ENCODE results near the gene RBMX. TPM values are rescaled to one million over a fixed set of nuclear protein-coding genes. Genes with fewer than 3 reads are reported as not detected.
"Not testable (repeated sequence)": the region's sequence is repeated elsewhere in the genome, so short reads cannot be mapped to it uniquely, and the experiment has no call there.

The RBMX gene
- total RNA-seq, 1 donor from 2014 or later: 77.2 TPM

DNA sequence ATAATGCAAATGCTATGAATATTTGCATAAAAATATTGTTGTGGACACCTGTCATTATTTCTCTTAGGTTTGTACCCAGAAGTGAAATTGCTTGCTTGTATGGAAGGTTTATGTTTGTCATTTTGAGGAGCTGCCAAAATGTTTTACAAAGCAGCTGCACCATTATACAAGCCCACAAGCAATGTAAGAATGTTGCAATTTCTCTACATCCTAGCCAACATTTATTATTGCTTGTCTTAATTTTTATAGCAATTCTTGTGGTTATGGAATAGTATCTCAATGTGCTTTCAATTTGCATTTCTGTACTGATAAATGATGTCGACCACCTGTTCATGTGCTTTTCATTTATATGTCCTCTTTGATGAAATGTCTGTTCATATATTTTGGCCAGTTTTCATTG lies 18.7 kb upstream of the RBMX start:
- no peaks in the 10 kb centered on the region for H3K4me1 ChIP-seq
- no peaks in the 10 kb centered on the region for H3K36me3 ChIP-seq
- no peak overlapping the region for H3K4me3 ChIP-seq
- no peaks in the 10 kb centered on the region for H3K27me3 ChIP-seq (ENCODE audit: low read depth)
- H3K9me3 ChIP-seq (replicated peaks): no peaks in the 10 kb centered on the region
- TF ChIP-seq, protein P1, sequence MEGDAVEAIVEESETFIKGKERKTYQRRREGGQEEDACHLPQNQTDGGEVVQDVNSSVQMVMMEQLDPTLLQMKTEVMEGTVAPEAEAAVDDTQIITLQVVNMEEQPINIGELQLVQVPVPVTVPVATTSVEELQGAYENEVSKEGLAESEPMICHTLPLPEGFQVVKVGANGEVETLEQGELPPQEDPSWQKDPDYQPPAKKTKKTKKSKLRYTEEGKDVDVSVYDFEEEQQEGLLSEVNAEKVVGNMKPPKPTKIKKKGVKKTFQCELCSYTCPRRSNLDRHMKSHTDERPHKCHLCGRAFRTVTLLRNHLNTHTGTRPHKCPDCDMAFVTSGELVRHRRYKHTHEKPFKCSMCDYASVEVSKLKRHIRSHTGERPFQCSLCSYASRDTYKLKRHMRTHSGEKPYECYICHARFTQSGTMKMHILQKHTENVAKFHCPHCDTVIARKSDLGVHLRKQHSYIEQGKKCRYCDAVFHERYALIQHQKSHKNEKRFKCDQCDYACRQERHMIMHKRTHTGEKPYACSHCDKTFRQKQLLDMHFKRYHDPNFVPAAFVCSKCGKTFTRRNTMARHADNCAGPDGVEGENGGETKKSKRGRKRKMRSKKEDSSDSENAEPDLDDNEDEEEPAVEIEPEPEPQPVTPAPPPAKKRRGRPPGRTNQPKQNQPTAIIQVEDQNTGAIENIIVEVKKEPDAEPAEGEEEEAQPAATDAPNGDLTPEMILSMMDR (IDR thresholded peaks at IDR 0.05; ENCODE audit: borderline replicate concordance): no peak
- DNase-seq: no peak
- H3K27ac ChIP-seq (replicated peaks): no peak overlapping the region
- intact Hi-C loops (cut with micrococcal nuclease): no loop called here

DNA sequence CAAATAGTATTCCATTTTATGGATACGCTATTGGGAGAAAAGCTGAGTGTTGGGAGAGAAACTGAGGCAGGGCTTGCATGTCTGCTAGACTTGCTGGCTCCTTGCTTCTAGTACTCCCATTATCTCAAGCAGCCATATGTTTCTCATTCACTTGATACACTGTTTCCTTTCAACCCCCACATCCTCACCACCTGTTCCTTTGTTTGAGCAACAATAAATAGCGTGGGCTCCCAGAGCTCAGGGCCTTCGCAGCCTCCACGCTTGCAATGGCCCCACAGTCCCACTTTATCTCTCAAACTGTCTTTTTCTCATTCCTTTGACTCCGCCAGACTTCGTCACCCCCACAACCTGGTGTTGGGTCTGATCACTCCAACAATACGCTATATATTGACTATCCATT lies 18.2 kb upstream of the RBMX start:
- H3K4me3 ChIP-seq; H3K9me3 ChIP-seq (replicated peaks); H3K27me3 ChIP-seq (ENCODE audit: low read depth); H3K4me1 ChIP-seq; DNase-seq; H3K27ac ChIP-seq (replicated peaks); intact Hi-C loops (cut with micrococcal nuclease); H3K36me3 ChIP-seq: not testable (repeated sequence)

DNA sequence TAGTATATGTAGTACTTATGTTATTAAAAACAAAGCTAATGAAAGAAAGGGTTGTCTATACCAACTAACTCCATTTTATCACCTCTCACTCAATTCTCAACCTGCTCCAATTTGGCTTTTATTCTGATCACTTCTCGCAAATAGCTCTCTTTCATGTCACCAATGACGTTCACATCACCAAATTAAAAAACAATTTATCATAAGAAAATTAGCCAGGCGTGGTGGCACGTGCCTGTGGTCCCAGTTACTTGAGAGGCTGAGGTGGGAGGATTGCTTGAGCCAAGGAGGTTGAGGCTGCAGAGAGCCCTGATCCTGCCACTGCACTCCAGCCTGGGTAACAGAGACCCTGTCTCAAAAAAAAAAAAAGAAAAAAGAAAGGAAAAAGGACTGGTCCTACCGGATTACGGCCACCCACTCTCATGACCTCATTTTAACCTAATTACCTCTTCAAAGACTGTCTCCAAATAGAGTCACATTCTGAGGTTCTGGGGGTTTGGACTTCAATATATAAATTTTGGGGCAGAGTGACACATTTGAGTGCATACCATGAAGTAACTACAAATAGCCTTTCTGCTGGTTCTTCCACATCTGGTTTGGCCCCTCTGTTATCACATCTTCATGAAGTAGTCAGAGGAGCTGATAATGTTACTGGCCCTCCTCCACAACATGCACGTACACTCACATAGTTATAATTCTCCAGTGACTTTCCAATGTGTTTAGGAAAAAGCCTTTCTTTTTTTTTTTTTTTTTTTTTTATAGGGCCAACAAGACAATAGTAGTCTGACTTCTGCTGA lies 15.8 kb upstream of the RBMX start:
- TF ChIP-seq, protein P1 (IDR thresholded peaks at IDR 0.05; ENCODE audit: borderline replicate concordance): no peak
- no peak overlapping the region for H3K4me3 ChIP-seq
- no peaks in the 10 kb centered on the region for H3K9me3 ChIP-seq (replicated peaks)
- no peak overlapping the region for H3K27ac ChIP-seq (replicated peaks)
- no peaks in the 10 kb centered on the region for H3K4me1 ChIP-seq
- intact Hi-C loops (cut with micrococcal nuclease): no loop called here
- no peaks in the 10 kb centered on the region for H3K27me3 ChIP-seq (ENCODE audit: low read depth)
- no peak for DNase-seq
- no peaks in the 10 kb centered on the region for H3K36me3 ChIP-seq

DNA sequence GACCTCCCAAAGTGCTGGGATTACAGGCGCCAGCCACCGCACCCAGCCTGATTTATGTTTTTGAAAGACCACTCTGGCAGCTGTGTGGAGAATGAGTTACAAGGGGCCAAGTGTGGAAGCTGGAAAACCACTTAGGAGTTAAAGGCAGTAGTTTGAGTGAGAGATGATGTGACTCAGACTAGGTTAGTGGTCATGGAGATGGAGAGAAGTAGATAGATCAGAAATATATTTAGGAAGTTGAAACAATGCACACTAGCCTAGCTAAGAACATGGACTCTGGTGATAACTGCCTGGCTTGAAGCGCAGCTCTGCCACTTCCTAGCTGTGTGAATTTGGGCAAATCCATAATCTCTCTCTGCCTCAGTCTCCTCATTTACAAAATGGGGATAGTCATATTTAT lies 11.9 kb upstream of the RBMX start:
- Histone ChIP-seq H3K4me3 (no peak overlapping the region), H3K9me3 (replicated peaks) (no peaks in the 10 kb centered on the region), H3K4me1 (no peaks in the 10 kb centered on the region), H3K27me3 (ENCODE audit: low read depth) (no peaks in the 10 kb centered on the region), H3K36me3 (no peaks in the 10 kb centered on the region), H3K27ac (replicated peaks) (no peak overlapping the region)
- intact Hi-C loops (cut with micrococcal nuclease): no loop called here
- no peak for DNase-seq
- TF ChIP-seq, protein P1 (IDR thresholded peaks at IDR 0.05; ENCODE audit: borderline replicate concordance): no peak

DNA sequence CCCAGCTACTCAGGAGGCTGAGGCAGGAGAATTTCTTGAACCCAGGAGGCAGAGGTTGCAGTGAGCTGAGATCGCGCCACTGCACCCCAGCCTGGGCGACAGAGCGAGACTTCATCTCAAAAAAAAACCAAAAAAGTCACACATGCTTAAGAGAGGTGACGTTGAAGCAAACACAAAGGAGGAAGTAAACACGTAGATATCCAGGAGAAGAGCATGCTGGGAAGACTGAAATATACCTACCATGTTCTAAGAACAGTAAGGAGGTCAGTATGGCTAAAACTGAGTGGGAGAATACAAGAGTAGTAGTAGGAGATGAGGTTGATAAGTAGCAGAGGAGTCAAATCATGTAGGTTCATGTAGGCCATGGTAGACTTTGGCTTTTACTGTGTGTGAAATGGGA lies 10.1 kb upstream of the RBMX start:
- DNase-seq; H3K27ac ChIP-seq (replicated peaks); H3K4me1 ChIP-seq; H3K4me3 ChIP-seq; H3K36me3 ChIP-seq; intact Hi-C loops (cut with micrococcal nuclease); H3K27me3 ChIP-seq (ENCODE audit: low read depth); H3K9me3 ChIP-seq (replicated peaks): not testable (repeated sequence)

DNA sequence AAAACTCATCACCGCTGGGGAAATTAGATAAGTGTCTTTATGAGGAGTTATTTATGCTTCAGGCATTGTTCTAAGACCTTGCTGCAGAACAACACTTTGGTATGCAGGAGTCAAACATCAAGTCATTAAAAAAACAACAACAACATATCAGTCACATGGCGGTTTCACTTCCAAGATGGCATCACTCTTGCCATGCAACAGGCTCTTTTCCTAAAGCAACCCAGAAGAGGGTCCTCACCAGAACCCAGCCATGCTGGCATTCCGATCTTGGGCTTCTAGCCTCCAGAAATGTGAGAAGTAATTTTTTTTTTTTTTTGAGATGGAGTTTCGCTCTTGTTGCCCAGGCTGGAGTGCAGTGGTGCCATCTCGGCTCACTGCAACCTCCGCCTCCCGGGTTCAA lies 8.7 kb upstream of the RBMX start:
- Histone ChIP-seq H3K27me3 (ENCODE audit: low read depth) (no peaks in the 10 kb centered on the region), H3K4me3 (no peak overlapping the region), H3K9me3 (replicated peaks) (no peaks in the 10 kb centered on the region), H3K27ac (replicated peaks) (no peak overlapping the region), H3K36me3 (no peaks in the 10 kb centered on the region), H3K4me1 (no peaks in the 10 kb centered on the region)
- DNase-seq: no peak
- intact Hi-C loops (cut with micrococcal nuclease): no loop called here
- TF ChIP-seq, protein P1 (IDR thresholded peaks at IDR 0.05; ENCODE audit: borderline replicate concordance): no peak
